GM18868 (cell line): ENCODE measurements around the gene GLRB.
A peak's percentile ranks its signal among the peaks of the same experiment; 100 is the strongest.
"Not testable (repeated sequence)": the region's sequence is repeated elsewhere in the genome, so short reads cannot be mapped to it uniquely, and the experiment has no call there.

ENCODE experiments used
- ATAC-seq: cut with Tn5 transposase; IDR thresholded peaks from one replicate; pipeline ENCODE4 v1.9.1; 2021; ENCODE audit warnings: mild to moderate bottlenecking, moderate library complexity; ENCODE audit not compliant: unreplicated experiment

The GLRB gene

DNA sequence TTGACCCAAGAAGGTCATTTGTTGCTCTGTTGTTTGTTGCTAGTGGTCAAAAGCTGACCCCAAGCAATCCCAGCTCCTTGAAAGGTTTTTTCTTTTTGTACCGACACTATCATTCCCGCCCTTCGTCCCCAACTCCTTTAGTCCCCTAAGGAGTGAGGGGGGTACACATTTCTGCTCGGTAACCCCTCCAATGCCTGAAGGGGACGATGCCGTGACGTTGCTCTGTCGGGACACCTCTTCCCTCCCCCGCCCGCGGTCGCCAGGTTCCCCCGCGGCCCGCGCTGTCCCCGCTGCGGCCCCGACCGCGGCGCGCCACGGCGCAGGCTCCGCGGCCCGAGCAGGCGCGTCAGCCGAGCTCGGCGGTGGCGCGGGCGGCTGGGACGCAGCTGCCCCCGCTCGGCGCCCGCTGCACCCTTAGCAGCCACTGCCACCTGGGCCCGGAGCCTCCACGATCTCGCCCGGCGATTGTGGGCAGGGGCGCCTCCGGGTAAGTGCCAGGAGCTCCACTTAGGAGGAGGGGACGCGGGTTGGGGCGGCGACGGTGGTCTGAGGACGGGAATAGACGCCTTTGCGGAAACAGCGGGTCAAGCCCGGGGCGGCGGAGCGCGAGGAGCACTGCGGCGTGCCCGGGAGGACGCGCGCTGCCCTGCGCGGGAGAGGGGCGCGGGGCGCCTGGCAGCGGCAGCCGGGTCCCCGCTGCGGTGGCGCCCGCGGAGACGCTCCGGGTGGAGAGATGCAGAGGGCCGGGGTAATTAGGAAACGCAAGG lies at the start of gene GLRB:
GLRB (plus strand) TSS at position 340 of the 767 bp plus-strand sequence. CDS start 1,875 bp downstream, outside the sequence.
- ATAC-seq: no peak

DNA sequence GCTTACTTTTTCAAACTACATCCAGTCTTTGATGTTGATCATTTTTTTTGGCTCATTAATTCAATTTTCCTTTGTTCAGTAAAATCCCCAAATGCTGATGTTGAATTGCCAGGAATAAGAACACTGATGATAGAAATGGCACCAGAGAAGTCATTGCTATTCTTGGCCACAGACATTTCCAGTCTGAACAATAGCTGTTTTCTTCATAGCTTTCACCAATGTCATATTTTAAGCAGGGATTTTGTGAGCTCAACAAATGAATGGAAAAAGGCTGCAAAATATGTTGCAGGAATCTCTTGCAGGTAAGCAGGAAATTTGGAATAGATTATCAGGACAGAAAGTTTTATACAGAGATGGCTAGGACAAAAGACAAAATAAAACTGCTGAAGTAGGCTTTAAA lies 40.5 kb upstream of the GLRB start:
- ATAC-seq: no peak

- no peak for ATAC-seq
These were observed 35.5 kb upstream of the GLRB start for GRCh38 chr4:157040405-157040804.

DNA sequence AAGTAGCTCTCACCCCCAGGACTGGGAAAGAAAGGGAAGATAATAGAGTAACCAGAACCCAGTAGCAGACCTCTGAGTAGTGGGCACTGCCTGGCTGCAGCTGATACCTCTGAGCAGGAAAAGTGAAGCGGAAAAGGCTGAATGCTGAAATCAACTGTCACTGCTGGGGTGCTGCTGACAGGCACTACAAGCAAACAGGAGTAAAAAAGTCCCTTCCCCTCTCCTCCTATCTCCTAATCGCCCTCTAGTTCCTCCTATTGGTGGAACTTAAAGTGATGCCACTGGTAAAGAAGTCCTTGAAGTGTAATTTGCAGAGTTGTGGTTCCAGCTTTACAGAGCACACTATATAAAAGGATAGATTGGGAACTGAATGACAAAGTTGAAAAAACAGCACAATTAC lies 32.8 kb upstream of the GLRB start:
- peak; percentile 61 for ATAC-seq

DNA sequence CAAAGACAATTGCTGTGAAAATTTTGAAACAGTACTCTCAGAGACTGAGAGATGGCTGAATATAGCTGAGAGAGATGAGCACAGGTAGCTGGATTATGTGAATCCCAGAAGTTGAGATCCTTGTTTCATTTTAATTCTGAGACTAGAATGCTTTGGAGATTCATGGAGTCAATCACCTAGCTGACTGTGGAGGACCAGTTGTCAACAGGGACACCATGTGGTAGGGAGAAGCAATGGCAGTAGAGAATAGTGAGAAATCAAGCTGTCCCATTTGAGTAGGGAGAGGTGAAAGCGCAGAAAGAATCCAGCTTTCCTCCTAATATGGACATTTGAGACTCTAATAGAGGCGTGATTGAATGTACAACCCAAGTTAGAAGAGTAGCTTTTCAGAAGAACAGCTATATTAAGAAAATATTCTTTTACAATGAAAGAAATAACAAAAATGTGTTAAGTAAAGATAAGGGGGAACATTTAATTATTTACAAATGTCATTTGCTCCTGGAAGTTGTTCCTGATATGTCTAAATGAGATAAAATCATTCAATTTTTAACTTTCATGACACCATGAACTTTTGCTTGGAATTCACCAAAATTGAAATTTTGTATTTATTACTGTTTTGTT lies 30.3 kb upstream of the GLRB start:
- ATAC-seq: peak; percentile 94

- no peak for ATAC-seq
These were observed 27.7 kb upstream of the GLRB start for GRCh38 chr4:157048248-157048647.

DNA sequence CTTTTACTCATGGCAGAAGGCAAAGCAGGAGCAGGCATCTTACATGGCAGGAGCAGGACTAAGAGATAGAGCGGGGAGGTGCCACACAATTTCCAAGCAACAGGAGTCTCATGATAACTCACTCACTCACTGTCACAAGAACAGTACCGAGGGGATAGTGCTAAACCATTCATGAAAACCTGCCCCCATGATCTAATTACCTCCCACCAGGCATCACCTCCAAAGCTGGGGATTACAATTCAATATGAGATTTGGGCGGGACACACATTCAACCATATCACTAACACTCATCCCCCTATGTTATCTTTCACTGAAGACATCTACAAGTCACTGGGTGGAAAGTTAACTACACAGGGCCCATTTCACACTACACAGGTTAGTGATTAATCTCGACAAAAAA lies 25.4 kb upstream of the GLRB start:
- no peak for ATAC-seq

GRCh38 chr4:157052429-157053040 lies 23.4 kb upstream of the GLRB start:
- no peak for ATAC-seq

- ATAC-seq: no peak
These were observed 18.7 kb upstream of the GLRB start for GRCh38 chr4:157057218-157057617.

GRCh38 chr4:157058899-157059298 lies 17.1 kb upstream of the GLRB start:
- not testable (repeated sequence) for ATAC-seq

- ATAC-seq: peak; percentile 69
These were observed 3.9 kb upstream of the GLRB start for GRCh38 chr4:157072002-157072401.

DNA sequence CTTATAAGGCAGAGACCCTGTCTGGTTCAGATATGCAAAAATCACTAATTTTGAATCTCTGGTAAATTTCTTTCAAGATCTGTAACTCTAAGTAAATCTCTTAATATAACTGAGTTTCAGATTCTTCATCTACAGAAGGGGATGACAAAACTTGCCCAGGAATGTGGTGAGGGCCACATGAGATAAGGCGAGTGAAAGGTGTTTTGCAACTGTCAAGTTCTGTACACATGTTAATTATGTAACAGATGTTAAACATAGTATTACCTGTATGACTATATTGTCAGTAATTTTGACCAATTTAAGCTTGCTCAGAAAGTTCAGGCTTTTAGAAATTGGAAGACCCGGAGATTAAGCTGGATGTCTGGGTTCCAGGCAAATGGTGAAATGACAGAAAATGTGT lies 549 bp upstream of the GLRB start:
- no peak for ATAC-seq

GRCh38 chr4:157076578-157076947 lies 613 bp downstream of the GLRB start:
- ATAC-seq: no peak

- ATAC-seq: no peak
These were observed 3.5 kb downstream of the GLRB start for GRCh38 chr4:157079441-157079840.

DNA sequence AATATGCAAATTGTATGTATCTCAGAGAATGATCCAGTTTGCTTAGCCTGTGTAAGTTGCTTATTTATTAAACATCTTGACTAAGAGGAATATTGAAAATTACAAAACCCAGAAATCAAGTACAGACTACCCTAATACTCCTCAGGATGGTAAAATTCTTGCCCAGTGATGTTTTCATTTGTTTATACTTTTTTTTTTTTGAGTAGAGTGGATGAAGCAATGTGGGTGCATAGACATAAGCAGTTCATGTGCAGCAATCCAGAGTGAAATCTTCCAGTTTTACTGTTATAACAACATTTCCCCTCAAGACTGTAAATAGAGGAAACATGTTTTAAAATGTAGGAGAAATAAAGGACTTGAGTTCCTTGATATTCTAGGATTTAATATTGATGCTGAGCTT lies 4.7 kb downstream of the GLRB start:
- no peak for ATAC-seq

GRCh38 chr4:157095716-157096115 lies 19.8 kb downstream of the GLRB start:
- no peak for ATAC-seq

- ATAC-seq: no peak
These were observed 20.5 kb downstream of the GLRB start for GRCh38 chr4:157096439-157096838.

DNA sequence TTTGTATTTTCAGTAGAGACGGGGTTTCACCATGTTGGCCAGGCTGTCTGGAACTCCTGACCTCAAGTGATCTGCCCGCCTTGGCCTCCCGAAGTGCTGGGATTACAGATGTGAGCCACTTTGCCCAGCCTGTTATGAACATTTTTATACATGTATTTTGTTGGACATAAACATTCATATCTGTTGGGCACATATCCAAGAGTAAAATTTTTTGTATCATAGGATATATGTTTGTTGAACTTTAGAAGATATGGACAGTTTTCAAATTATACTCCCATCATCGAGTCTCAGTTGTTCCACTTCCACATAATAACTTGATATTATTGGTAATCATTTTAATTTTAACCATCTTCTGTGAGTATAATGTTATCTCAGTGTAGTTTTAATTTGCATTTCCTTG lies 23.6 kb downstream of the GLRB start:
- ATAC-seq: no peak

GRCh38 chr4:157104541-157104940 lies 28.6 kb downstream of the GLRB start:
- ATAC-seq: no peak

DNA sequence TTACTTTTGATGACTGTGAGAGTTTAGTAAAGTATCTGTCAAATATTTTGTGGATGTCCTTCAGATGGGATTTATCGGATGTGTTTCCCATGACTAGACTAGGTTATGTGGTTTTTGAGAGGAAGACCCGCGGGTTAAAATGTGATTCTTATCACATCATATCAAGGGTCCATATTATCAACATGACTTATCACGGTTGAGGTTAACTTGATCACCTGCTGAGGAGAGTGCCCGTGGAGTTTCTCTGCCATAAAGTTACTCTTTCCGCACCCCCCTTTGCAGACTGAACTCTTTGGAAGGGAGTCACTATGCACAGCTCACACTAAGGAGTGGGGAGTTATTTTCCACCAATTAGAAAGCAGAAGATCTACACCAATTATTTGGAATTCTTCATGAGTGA lies 38.7 kb downstream of the GLRB start:
- ATAC-seq: no peak

GRCh38 chr4:157115613-157116335 lies 39.8 kb downstream of the GLRB start:
- ATAC-seq: no peak

GRCh38 chr4:157121401-157121800 lies 45.5 kb downstream of the GLRB start:
- no peak for ATAC-seq
